GM21390 (cell line): Measurements from ENCODE around the gene ID3.
"Not testable (repeated sequence)": the region's sequence is repeated elsewhere in the genome, so short reads cannot be mapped to it uniquely, and the experiment has no call there.

Experiments
- ATAC-seq: cut with Tn5 transposase; IDR thresholded peaks from one replicate; pipeline ENCODE4 v1.9.1; 2021; ENCODE audit not compliant: unreplicated experiment

ID3 gene

DNA sequence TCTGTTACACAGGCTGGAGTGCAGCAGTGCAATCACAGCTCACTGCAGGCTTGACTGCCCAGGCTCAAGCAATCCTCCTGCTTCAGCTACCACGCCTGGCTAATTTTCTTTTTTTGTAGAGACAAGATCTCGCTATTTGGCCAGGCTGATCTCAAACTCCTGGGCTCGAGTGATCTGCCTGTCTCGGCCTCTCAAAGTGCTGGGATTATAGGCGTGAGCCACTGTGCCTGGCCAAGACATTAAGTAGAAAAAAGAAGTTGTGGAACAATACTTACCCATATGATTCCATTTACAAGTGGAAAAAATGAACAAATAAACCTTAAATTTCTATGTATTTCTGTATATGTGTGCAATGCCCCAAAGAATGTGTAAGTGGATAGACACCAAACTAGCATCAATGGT is 30.3 kb upstream of the ID3 start:
- no peak for ATAC-seq

DNA sequence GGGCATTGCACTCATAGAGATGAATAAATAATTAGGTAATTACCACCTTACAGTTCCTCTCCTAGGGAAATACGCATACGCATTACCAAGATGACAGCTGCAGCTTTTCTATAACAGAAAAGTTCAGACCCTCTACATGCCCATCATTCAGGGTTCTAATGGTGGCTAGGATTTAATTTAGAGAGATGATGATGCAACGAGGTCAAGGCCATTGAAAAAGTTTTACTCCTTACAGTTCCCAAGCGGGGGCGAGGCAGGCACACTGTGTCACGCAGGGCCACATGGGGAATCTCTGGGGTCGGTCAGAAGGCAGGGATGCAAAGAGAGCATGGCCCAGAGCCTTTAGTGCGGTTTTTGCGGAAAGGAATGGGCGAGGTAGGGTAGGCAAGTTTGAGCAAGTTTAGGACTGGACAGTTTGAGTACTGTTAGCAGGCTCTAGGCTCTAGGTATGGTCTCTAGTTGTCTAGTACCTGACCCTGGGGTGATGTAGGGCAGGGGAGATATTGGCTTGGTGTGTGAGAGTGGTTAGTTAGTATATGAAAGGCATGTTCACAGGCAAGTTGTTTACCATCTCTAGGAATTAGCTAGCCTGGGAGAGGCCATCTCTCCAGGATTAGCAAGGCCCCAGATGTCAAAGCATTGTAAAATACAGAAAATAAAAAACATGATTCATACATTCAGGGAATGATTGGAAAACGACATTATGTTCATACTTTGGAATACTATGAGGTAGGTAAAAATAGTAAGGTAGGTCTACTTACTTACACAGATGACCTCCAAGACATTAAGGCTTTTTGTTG is 29.6 kb upstream of the ID3 start:
- no peak for ATAC-seq

DNA sequence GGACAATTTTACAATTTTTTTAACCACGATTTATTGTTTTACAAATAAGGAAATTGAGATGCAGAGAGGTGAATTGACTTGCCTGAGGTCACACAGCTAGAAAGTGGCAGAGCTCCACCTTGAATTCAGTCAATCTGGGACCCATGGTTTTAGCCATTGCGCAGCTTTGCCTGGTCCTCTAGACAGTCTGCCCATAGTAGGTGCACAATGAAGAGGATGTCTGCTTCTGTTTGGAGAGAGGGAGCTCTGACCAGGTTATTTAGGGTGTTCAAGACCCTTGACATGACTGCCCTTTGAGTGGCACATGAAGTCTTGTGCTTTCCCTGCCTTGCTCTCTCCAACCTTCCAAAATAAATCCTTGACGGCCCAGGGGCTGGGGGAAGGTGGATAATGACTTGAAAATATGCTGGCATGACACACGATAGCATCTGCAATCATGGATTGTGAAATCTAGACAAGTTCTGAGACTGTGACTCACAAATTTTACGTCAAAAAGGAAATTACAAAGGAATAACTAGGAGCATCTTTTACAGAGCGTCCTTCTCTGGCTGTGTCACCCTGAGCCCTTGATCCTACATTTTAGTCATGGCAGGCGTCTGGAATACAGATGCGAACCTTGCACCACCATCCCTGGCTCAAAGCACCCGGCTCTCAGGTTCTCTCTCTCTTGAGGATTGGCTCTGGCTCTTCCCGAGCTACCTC is 26.2 kb upstream of the ID3 start:
- ATAC-seq: no peak

DNA sequence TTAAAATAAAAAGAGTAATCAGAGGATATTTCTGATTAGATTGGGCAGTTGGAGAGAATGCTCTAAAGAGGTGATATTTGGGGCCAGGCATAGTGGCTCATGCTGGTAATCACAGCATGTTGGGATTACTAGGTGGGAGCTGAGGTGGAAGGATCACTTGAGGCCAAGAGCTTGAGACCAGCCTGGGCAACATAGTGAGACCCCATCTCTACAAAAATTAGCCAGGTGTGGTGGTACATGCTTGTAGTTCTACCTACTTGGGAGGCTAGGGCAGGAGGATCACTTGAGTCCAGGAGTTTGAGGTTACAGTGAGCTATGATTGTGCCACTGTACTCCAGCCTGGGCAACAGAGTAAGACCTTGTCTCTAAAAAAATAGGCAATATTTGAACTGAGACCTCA is 24.4 kb upstream of the ID3 start:
- ATAC-seq: not testable (repeated sequence)

DNA sequence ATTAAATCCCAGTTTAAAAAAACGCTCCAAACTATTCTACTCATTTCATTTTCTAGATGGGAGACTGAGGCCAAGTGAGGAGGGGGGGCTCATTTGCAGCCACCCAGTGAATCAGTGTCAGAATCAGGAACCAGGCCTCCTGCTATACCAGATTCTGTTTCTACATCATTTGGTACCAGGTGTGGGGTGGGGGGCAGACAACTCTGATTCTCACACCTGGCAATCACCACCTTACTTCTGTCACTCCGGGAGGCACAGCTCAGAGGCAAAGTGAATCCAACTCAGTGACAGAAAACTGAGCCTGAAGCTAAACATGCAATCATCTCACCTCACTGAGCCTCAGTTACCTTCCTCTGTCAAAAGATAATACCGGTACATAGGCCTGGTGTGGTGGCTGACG is 23.5 kb upstream of the ID3 start:
- ATAC-seq: no peak

DNA sequence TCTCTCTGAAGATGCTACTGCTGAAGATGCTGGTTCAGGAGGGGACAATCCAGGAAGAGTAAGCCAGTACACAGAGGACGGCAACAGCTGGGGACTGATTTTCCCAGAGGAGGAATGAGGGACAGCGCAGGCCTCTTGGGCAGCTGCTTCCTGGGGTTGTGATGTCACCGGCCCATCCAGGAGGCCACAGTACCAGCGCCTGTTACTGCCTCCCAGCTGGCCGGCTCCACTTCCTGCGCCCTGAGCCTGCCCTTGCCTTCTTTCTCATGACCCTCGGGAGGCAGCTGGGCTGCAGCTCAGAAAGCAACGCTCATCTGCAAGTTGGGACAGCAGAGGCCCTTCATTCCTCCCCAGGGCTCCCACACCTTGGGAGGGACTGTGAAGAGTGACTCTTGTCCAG is 21.9 kb upstream of the ID3 start:
- ATAC-seq: no peak

DNA sequence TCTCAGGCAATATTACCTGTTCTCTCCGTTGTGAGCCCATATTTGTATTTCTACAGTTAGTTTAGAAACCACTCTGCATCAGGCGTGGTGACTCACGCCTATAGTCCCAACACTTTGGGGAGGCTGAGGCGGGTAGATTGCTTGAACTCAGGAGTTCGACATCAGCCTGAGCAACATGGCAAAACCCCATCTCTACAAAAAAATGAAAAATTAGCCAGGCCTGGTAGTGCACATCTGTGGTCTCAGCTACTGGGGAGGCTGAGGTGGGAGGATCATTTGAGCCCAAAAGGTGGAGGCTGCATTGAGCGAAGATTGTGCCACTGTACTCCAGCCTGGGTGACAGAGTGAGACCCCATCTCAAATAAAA is 19.7 kb upstream of the ID3 start:
- no peak for ATAC-seq

DNA sequence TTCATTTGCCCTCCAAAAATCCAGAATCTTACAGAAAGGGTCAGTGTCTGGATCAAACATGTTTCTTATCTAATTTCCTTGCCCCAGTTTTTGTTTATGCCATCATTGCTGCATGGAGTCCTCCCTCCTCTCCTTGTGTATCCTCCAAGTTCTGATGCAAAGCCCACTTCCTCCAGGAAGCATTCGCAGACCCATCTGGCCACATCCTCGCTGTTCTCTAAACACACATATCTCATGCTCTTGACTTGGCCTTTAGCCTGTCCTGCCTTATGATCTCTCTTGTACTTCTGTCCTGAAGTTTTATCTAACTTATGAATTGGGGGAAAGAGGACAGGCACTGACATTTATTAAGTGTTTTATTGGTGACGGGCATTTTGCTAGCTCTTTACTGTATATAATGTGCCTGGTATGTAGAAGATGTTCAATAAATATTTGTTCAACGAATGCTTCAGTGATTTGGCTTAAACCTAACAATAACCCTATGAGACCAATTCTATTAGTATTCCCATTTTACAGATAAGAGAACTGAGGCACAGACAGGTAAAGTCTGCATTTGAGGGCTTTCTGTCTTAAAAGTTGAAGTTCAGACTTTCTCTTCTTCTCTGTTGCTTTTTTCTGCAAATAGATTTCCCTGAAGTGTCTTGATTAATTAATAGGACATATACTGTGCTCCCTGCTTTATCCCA is 19.2 kb upstream of the ID3 start:
- no peak for ATAC-seq

DNA sequence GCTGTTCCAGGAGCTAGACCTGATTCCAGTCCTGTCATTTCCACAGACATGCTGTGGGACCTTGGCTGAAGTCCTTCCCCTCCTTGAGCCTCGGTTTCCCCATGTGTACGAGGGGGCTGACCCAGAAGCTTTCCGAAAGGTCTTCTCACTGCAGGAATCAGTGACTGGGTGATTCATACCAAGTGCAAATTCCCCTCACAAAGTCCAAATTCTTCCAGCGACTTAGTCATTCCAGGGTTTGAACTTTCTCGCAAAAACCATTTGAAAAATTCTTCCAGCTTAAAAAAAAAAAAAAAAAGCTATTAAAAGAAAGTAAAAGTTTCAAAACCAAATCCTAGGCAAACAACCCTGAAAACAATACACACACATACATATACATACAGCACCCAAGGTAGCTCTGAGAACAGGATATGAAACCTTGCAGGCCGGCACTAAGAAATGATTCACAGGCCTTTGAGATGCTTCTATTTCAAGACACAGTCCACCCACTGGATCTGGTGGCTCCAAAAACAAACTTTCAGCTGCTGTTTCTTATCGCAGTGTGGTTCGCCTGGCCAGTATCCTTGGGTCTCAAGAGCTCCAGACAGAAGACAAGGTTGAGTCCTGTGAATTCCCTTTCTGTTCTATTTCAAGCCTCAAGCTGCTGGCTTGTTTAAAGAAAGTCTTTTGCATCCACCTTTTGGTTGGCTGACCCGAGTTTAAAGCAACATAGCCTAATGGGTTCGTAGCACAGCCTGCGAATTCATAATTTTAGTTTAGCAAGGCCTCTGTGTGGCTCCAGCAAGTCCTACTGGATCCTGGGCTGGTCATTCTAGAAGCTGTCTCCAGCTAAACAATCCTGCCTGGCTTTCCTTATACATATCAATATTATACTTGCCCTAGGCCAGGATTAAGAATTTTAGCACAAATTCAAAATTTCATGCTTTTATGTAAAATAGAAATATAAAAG is 18.0 kb upstream of the ID3 start:
- peak; percentile 83 for ATAC-seq

DNA sequence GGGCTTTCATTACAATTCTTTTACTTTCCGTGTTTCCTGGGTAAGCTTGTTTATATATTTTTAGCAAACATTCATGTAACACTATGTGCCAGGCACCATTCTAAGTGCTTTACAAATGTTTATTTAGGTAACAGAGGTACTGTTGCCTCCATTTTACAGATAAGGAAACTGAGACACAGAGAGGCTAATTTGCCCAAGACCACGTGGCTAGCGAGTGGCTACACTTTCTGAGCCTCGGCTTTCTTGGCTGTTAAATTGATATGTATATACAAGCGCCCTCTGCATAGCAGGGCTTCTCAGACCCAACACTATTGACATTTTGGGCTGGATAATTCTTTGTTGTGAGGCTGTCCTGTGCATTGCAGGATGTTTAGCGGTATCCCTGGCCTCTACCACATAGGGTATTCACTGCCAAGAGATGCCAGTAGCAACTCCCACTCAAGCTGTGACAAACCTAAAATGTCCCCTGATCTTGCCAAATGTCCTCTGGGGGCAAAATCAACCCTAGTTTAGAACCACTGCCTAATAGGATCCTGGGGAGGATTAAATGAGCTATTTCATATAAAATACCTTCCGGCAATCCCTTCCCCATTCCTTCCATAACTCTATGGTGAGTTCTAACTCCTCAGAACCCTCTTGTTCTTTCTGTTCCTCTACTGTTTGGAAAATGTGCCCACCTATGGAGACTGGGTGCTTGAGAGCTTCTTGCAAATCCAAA is 17.2 kb upstream of the ID3 start:
- ATAC-seq: no peak

DNA sequence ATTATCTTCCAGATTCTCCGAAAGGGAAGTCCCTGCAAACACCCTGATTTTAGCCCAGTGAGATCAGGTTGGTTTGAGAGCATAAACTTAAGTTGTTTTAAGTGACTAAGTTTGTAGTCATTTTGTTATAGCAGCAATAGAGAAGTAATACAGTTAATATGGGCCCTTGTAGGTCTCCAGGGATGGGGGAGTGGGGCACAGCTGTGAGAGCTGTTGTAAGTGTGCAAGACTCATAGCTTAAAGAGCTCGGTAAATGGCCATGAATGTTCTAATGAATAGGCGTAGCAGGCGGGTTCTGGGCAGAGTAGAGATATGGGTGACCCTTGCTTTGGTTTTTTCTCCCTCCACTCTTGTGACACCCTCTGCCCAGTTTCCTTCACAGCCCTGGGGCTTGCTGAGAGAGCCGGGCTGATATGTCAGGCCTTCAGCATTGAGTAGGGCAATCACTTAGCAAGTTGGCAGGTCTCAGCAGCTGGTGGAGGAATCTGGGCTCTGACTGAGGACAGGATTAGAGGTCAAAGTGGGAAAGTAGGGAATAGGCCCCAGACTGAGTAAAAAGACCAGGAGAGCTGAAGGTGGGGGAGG is 16.0 kb upstream of the ID3 start:
- no peak for ATAC-seq

DNA sequence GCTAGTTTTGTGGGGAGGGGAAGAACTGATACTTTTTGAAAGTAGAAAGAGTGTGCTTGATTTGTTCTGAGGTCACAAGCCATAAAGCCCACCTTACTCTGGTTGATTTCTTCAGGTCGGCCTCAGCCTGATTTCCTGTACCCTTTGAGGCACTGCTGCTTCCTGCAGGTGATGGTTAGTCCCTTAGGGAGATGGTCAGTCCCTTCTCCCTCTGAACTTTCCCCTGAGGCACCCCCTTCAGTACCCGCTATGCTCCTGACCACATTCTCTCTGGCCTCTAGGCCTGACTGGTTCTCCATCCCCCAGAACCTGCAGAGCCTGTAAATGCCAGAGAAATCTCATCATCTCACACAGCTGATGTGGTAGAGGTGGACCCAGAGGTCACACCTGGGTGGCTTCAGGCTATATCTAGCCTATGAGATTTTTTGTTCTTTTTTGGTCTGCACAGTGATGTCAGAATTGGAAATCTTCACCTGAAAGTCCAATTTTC is 15.0 kb upstream of the ID3 start:
- ATAC-seq: no peak

DNA sequence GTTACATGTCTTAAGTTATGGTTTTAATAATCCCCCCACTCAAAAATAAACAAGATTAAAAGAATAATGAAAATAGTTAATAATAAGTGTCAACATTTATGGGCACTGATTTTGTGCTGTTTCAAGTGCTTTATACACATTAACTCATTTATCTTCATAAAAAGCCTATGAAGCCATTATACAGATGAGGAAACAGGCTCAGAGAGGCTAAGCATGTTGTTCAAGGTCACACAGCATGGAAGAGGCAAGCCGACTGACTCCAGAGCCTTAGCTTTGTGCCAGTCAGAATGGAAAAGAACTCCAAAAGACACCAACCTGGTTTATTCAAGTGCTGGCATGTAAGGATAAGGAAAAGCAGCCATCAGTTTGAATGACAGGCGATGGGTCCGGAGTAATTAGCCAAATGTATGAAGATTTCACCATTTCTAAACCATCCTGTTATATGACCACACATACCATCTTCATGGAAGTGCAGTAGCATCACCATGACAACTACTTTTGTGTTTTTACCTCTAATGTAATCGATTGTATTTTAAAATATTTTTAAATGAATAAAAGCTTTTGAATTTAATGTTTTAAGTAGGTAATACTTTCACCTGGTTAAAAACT is 14.4 kb upstream of the ID3 start:
- ATAC-seq: no peak

DNA sequence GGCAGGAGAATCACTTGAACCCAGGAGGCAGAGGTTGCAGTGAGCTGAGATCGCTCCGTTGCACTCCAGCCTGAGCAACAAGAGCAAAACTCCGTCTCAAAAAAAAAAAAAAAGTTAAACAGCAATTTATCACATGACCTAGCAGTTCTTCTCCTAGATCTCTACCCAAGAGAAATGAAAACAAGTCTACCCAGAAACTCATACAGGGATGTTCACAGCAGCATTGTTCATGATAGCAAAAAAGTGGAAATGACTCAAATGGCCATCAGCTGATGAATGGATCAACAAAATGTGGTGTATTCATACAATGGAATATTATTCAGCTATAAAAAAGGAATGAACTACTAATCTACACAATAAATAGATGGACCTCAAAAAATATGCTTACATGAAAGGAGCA is 12.2 kb upstream of the ID3 start:
- ATAC-seq: no peak

DNA sequence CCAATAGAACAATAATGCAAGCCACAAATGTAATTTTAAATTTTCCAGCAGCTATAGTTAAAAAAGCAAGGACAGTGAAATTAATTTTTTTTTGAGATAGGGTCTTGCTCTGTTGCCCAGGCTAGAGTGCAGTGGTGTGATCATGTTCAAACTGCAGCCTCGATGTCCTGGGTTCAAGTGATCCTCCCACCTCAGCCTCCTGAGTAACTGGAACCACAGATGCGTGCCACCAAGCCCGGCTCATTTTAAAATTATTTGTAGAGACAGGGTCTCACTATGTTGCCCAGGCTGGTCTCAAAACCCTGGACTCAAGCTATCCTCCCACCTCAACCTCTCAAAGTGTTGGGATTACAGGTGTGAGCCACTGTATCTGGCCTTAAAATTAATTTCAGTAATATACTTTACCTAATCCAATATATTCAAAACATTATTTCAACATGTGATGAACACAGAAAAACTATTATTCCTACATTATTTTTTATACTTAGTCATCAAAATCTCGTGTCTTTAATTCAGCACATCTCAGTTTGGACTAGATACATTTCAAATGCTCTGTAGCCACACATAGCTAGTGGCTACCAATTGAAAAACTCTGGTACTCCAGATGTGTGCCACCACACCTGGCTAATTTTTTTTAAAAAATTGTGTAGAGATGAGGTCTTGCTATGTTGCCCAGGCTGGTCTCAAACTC is 10.8 kb upstream of the ID3 start:
- no peak for ATAC-seq

DNA sequence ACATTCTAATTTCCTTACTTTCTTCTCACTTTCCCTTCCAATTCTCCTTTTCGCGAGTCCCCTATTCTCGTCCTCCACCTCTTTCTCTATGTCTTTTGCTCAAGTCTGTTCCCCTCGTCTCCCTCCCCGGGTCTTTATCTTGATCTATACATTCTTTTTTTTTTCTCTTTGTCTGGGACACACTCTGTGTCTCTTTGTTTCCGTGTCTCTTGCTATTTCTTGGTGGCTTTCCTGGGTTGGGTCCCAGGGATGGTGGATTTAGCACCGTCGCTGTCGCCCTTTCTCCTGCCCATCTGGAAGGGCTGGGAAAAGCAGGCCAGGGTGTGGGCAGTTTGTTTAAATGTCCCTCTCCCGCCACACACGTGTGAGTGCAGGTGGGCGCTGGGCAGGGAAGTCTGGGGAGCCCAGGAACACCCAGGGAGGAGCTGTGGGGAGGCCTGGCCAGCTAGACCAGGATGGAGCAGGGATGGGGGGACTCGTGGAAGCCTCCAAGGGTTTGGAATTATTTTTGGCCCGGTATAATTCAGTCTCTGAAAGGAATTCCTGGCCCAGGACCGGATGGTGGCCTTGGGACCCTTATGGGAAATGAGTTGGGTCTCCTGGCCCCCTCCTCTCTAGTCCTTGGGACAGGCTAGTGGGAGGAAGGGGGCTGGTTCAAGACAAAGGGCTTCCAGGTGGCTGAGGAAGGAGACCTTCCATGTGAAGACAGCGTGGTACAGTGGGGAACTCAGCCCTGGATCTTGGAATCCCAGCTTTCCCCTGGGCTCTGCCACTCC is 9.5 kb upstream of the ID3 start:
- no peak for ATAC-seq

DNA sequence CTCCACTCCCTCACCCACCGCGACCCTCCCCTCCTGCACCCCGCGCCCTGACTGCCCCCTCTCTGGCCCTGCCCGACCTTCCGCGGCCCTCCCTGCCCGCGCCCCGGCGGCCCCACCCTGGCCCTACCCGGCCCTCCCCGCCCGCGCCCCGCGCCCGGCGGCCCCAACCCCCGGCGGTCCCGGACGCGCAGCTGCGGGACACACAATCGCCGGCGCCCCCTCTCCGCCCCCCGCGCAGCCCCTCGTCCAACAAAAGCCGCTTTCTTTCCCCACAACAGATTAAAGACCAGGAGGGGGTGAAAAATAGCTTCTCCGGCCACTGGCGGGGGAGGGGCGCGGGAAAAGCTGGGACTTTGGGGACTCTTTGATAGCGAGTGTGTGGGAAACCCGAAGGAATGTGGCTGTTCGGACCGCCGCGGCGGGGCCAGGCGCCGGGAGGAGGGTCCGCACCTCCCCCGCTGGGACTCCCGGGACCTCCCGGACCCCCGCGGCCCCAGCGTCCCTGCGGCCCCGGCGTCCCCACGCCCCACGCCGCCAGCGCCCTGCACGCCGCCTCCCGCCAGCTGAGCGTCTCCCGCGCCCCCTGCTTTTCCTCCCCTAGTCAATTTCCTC is 8.8 kb upstream of the ID3 start:
- no peak for ATAC-seq

DNA sequence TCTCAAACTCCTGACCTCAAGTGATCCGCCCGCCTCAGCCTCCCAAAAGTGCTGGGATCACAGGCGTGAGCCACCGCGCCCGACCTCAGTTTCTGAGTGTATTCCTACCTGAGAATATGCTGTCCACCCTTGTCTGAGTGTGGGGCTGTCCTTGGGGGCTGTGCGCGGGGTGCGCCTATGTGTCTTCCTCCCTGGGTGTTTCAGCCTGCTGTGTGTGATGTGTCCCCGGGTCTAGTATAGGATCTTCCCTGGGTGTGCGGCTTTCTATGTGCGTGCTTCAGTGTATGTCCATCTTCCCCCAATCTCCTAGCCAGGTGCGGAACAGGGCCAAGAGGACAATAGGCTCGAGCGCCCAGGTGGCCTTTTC is 8.3 kb upstream of the ID3 start:
- ATAC-seq: no peak
